Measurements from ENCODE around the gene CA4.

Gene CA4

GRCh38 chr17:60127068-60128064, 22.4 kb upstream of the CA4 start:
- TF ChIP-seq USF1 (IDR thresholded peaks at IDR 0.05) (no peak), TAF1 (IDR thresholded peaks at IDR 0.05; ENCODE audit: low read depth) (no peak), REST (IDR thresholded peaks at IDR 0.05; ENCODE audit: low read depth) (no peak), CEBPB (IDR thresholded peaks at IDR 0.05) (no peak), ZBTB7A (IDR thresholded peaks at IDR 0.05; ENCODE audit: low read depth) (no peak), EGR1 (IDR thresholded peaks at IDR 0.05) (no peak), MAX (IDR thresholded peaks at IDR 0.05) (no peak), RAD21 (IDR thresholded peaks at IDR 0.05; ENCODE audit: low read depth) (no peak), YY1 (IDR thresholded peaks at IDR 0.05; ENCODE audit: low read depth) (no peak), FOXM1 (IDR thresholded peaks at IDR 0.05; ENCODE audit: borderline replicate concordance, low read depth) (no peak), TCF12 (IDR thresholded peaks at IDR 0.05; ENCODE audit: low read depth) (no peak), EP300 (IDR thresholded peaks at IDR 0.05; ENCODE audit: borderline replicate concordance) (no peak), CREB1 (IDR thresholded peaks at IDR 0.05; ENCODE audit: low read depth) (no peak)

GRCh38 chr17:60128171-60128859, 21.5 kb upstream of the CA4 start:
- TF ChIP-seq ZBTB7A (IDR thresholded peaks at IDR 0.05; ENCODE audit: low read depth) (no peak), CREB1 (IDR thresholded peaks at IDR 0.05; ENCODE audit: low read depth) (no peak), NFIC (IDR thresholded peaks at IDR 0.05) (no peak), MAX (IDR thresholded peaks at IDR 0.05) (no peak), EP300 (IDR thresholded peaks at IDR 0.05; ENCODE audit: borderline replicate concordance) (no peak), EGR1 (IDR thresholded peaks at IDR 0.05) (no peak), TAF1 (IDR thresholded peaks at IDR 0.05; ENCODE audit: low read depth) (no peak), CEBPB (IDR thresholded peaks at IDR 0.05) (no peak), TEAD4 (IDR thresholded peaks at IDR 0.05) (no peak), REST (IDR thresholded peaks at IDR 0.05; ENCODE audit: low read depth) (no peak), TCF12 (IDR thresholded peaks at IDR 0.05; ENCODE audit: low read depth) (no peak), YY1 (IDR thresholded peaks at IDR 0.05; ENCODE audit: low read depth) (no peak), FOXM1 (IDR thresholded peaks at IDR 0.05; ENCODE audit: borderline replicate concordance, low read depth) (no peak), USF1 (IDR thresholded peaks at IDR 0.05) (no peak), RAD21 (IDR thresholded peaks at IDR 0.05; ENCODE audit: low read depth) (no peak)

GRCh38 chr17:60129164-60129563, 20.6 kb upstream of the CA4 start:
- TF ChIP-seq YY1 (IDR thresholded peaks at IDR 0.05; ENCODE audit: low read depth) (no peak), NFIC (IDR thresholded peaks at IDR 0.05) (no peak), CREB1 (IDR thresholded peaks at IDR 0.05; ENCODE audit: low read depth) (no peak), REST (IDR thresholded peaks at IDR 0.05; ENCODE audit: low read depth) (no peak), EP300 (IDR thresholded peaks at IDR 0.05; ENCODE audit: borderline replicate concordance) (no peak), ZBTB7A (IDR thresholded peaks at IDR 0.05; ENCODE audit: low read depth) (no peak), EGR1 (IDR thresholded peaks at IDR 0.05) (no peak), TAF1 (IDR thresholded peaks at IDR 0.05; ENCODE audit: low read depth) (no peak), CEBPB (IDR thresholded peaks at IDR 0.05) (no peak), TEAD4 (IDR thresholded peaks at IDR 0.05) (no peak), TCF12 (IDR thresholded peaks at IDR 0.05; ENCODE audit: low read depth) (no peak), RAD21 (IDR thresholded peaks at IDR 0.05; ENCODE audit: low read depth) (no peak), MAX (IDR thresholded peaks at IDR 0.05) (no peak), FOXM1 (IDR thresholded peaks at IDR 0.05; ENCODE audit: borderline replicate concordance, low read depth) (no peak), USF1 (IDR thresholded peaks at IDR 0.05) (no peak)

Data from Ishikawa (cell line).